Psoas muscle (tissue), 8 donors: ENCODE measurements around the gene TMEM222. TPM values are rescaled to one million over a fixed set of nuclear protein-coding genes. Genes with fewer than 3 reads are reported as not detected.

Experiments
- ATAC-seq, 4 donors: fragments of 200-7000 bp; cut with Tn5 transposase; one replicate each; pipeline ENCODE4 v1.9.1; 2020; ENCODE audit warnings: moderate library complexity in 3 of 4, mild to moderate bottlenecking in 2 of 4
- DNase-seq, 2 donors: peaks; one replicate each; pipeline ENCODE4 v3.0.0-alpha.2; 2020
- H3K27ac ChIP-seq: fragments of 200-600 bp; one replicate; pipeline ENCODE4 v1.8.0; 2022
- H3K27me3 ChIP-seq, 3 donors: fragments of 200-600 bp in 1 of 3; one replicate each; pipeline versions ENCODE4 v1.6.1 to v1.8.0; 2013 to 2022; ENCODE audit warnings: low read length in 2 of 3, mild to moderate bottlenecking in 2 of 3, moderate library complexity in 1 of 3; ENCODE audit not compliant: insufficient read depth in 3 of 3
- H3K36me3 ChIP-seq, 2 donors: fragments of 200-600 bp in 1 of 2; one replicate each; pipeline versions ENCODE4 v1.6.1 to v1.8.0; 2013 to 2022; ENCODE audit warnings: low read depth in 1 of 2, mild to moderate bottlenecking in 1 of 2, moderate library complexity in 1 of 2; ENCODE audit not compliant: insufficient read depth in 1 of 2
- H3K4me1 ChIP-seq: fragments of 200-600 bp; one replicate; pipeline ENCODE4 v1.8.0; 2022
- H3K4me3 ChIP-seq: fragments of 200-600 bp; one replicate; pipeline ENCODE4 v1.8.0; 2022; ENCODE audit warnings: mild to moderate bottlenecking
- H3K9me3 ChIP-seq: fragments of 200-600 bp; one replicate; pipeline ENCODE4 v1.8.0; 2022
- CTCF ChIP-seq: fragments of 200-600 bp; IDR thresholded peaks from one replicate; pipeline ENCODE4 v1.8.0; 2022; ENCODE audit warnings: antibody characterized with exemption
- WGBS, 3 donors: extraction: QIAGEN DNeasy Blood & Tissue Kit; methylation state at CpG; one replicate each; pipeline versions ENCODE4 v1.1.6 to v1.1.7; 2013; 5-methylcytosine and 5-hydroxymethylcytosine counted together
- intact Hi-C, 2 donors: fragments of 100-400 bp; cut with DNase I; formaldehyde crosslinking; loops; one replicate each; pipeline versions ENCODE4 v1.11.0 to v1.14.2; 2022
- polyA plus RNA-seq, 3 donors: library from polyadenylated mRNA; stranded (reverse); fragments of 200-250 nt; gene quantifications; one replicate each; pipeline ENCODE4 v1.2.3, GENCODE V29; 2013
- total RNA-seq, 4 donors: library from RNA; stranded (reverse); fragmentation: NEBNext Ultra II Directional in 2 of 4; extraction: Animal tissue kit (Norgen Biotek cat#: 25700) in 2 of 4; gene quantifications; one replicate each; pipeline versions ENCODE4 v1.2.1 to v1.2.4, GENCODE V29; 2021 to 2023
- donor health status: healthy with polysubstance abuse.
- donor health status: DM: no; HTN: no; CAD: no; lungs with moderate emphysema.
- donor health status: Bipolar disorder and iron deficiency.
- donor health status: healthy.
- donor health status: DM: yes; HTN: yes; CAD: no.
- donor health status: DM: no; HTN: no; CAD: no.
- donor health status: DM: no; HTN: no; CAD: no.
- donor health status: DM: yes; HTN: yes; CAD: no.

Gene TMEM222
- total and polyA plus RNA-seq, 7 donors: 20.7 to 50.2 (median 30.8) TPM

DNA sequence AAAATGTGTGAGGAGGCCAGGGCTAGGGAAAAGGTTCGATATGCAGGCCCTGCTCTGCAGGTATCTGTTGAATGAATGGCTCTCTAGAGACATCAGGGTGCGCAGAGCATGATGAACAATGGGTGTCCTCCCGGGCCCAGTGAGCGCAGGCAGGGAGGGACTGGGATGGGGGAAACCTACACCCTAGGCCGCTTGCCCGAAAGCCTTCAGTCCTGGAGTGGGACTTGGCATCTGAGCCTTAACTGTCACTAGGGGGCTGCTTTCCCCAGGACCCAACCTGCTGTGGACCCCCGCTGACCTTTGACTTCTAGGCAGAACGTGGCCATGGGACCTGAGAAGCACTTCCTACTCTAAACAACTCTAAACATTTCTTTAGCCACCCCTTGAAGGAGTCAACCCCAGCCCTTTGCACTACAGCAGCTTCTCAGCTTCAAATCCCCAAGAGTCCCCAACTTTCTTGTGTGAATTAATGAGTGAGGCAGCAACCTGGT lies 45.2 kb downstream of the TMEM222 start:
- WGBS, 3 donors: 34 to 52% (median 40%) methylated on average over 8 of the region's 8 CpGs

GRCh38 chr1:27368869-27369582 lies 47.1 kb downstream of the TMEM222 start:
- no peak for TF ChIP-seq CTCF
- H3K4me3 ChIP-seq: no peak overlapping the region

More for the DNA sequence above, 45.2 kb downstream of the TMEM222 start:
- Histone ChIP-seq H3K27me3 (no peaks in the 10 kb centered on the region), H3K27ac (peak overlapping the region; percentile 86), H3K9me3 (no peaks in the 10 kb centered on the region), H3K36me3 (peaks cover 0 to 20% of the 10 kb centered on the region in 2 donors), H3K4me1 (peaks cover 17% of the 10 kb centered on the region), H3K4me3 (peak overlapping the region; percentile 72)
- ATAC-seq (no peak), DNase-seq (peak in 1 of 2 donors; percentile 59)
- intact Hi-C loops: no loop called here
- TF ChIP-seq CTCF: no peak

DNA sequence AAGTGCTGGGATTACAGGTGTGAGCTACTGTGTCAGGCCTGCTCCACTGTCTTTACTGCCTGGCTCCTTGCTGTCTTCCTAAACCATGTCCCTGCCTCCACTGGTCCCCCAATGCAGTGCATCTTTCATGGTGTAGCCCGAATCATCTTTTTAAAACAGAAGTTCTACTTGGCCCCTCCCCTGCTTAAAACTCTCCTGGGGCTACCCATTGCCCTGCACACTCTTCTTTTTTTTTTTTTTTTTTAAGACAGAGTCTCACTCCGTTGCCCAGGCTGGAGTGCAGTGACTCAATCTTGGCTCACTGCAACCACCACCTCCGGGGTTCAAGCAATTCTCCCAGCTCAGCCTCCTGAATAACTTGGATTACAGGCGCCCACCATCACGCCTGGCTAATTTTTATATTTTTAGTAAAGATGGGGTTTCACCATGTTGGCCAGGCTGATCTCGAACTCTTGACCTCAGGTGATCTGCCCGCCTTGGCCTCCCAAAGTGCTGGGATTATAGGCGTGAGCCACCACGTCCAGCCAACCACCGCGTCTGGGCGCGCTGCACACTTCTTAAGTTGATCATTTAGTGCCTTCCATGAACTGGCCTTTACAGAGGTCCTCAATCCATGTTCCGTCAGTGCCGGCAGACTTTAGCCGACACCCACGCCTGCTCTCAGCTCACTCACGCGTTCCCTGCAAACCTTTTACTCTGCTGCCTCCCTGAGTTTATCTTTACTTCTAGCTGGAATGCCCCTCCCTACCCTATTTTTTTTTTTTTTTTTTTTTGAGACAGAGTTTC lies 50.3 kb downstream of the TMEM222 start:
- no peaks in the 10 kb centered on the region for H3K36me3 ChIP-seq
- WGBS, 3 donors: 87 to 91% (median 87%) methylated on average over 19 of the region's 19 CpGs
- H3K9me3 ChIP-seq: no peaks in the 10 kb centered on the region
- no peak overlapping the region for H3K4me3 ChIP-seq
- intact Hi-C loops: no loop called here
- no peaks in the 10 kb centered on the region for H3K27me3 ChIP-seq
- ATAC-seq: no peak
- H3K27ac ChIP-seq: no peak overlapping the region
- no peak for DNase-seq
- TF ChIP-seq CTCF: no peak
- H3K4me1 ChIP-seq: peaks cover 7% of the 10 kb centered on the region

More at GRCh38 chr1:27368869-27369582, 47.1 kb downstream of the TMEM222 start:
- H3K9me3 ChIP-seq: no peaks in the 10 kb centered on the region
- DNase-seq: no peak
- peaks cover 0 to 4% of the 10 kb centered on the region in 2 donors for H3K36me3 ChIP-seq
- H3K27ac ChIP-seq: no peak overlapping the region
- H3K27me3 ChIP-seq: no peaks in the 10 kb centered on the region
- intact Hi-C loops: no loop called here
- no peak for ATAC-seq
- H3K4me1 ChIP-seq: peaks cover 17% of the 10 kb centered on the region
- 78 to 85% (median 79%) methylated on average over 13 of the region's 13 CpGs for WGBS, 3 donors

DNA sequence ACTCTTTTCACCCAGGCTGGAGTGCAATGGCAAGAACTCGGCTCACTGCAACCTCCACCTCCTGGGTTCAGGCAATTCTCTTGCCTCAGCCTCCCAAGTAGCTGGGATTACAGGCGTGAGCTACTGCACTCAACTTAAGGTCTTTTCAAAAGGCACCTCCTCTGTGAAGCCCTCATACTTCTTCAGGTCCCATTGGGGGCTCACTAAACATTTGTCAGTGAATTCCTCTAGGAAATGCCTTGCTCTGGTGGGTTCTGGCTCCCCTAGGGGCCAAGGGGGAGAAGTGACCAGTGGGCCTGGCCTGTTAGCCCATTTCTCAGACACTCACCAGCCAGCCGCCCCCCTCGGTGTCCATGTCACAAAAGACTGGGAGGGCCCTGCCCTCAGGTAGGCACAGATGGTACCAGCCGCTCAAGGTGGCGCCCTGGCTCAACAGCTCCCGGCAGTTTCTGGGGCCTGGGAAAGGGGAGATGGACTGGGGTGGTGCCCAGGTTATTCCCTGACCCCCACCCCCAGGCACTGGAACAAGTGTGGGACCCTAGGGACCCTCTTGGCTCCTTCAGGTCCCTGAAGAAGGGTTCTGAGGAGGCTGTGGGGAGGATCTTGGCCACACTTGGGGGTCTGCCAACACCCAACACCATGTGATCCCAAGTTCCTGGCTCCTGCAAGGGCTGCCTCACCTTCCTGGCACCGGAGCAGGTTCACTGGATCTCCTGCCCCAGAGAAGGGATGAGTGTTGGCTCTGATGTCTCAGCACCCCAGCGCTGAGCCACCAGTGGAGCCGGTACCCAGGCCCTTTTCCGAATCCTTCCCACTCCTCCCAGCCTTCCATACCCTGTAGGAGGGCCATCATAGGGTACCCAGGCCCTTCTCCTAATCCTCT lies 51.1 kb downstream of the TMEM222 start:
- intact Hi-C loops: no loop called here
- no peak for DNase-seq

More for the DNA sequence above, 51.1 kb downstream of the TMEM222 start:
- Histone ChIP-seq H3K36me3 (no peaks in the 10 kb centered on the region), H3K9me3 (no peaks in the 10 kb centered on the region), H3K4me3 (no peak overlapping the region), H3K27ac (no peak overlapping the region), H3K4me1 (no peaks in the 10 kb centered on the region), H3K27me3 (no peaks in the 10 kb centered on the region)
- no peak for TF ChIP-seq CTCF
- WGBS, 3 donors: 87 to 92% (median 92%) methylated on average over 11 of the region's 11 CpGs
- ATAC-seq: no peak
